HG02852 (cell line): ENCODE results near the gene UCHL1.
"Not testable (repeated sequence)": the region's sequence is repeated elsewhere in the genome, so short reads cannot be mapped to it uniquely, and the experiment has no call there.

Experiments
- ATAC-seq: cut with Tn5 transposase; IDR thresholded peaks from one replicate; pipeline ENCODE4 v1.9.1; 2021; ENCODE audit warnings: mild to moderate bottlenecking, moderate library complexity; ENCODE audit not compliant: unreplicated experiment

Gene UCHL1

DNA sequence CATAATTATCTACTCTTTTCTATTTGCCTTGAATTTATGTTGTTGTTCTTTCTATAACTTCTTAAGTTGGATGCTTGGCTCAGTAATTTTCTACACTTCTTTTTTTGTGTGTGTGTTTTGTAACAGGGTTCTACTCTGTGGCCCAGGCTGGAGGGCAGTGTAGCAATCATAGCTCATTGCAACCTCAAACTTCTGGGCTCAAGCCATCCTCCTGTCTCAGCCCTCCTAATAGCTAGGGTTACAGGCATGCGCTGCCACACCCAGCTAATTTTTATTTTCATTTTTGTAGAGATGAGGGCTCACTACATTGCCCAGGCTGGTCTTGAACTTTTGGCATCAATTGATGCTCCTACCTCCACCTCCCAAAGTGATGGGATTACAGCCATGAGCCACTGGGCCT is 20.7 kb upstream of the UCHL1 start:
- no peak for ATAC-seq

- ATAC-seq = no peak
These were observed 20.2 kb upstream of the UCHL1 start for GRCh38 chr4:41236508-41236907.

DNA sequence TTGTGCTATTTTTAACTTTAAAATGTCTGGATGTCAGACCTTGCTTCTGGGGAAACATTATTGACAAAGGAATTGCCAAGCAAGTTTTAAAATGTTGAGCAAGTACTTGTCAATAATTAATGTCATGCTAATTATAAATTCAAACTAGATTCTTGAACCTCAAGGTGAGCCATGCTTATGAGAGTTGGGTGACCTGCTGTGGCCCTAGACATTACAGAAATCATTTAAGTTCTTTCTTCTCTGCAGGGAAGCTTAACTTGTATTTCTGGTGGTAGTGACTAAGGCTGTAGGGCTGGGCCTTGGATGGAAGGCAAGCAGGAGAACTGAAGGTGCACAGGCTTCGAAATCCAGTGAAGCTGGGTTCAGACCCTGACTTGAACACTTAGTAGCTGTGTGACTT is 14.8 kb upstream of the UCHL1 start:
- ATAC-seq = no peak

- no peak for ATAC-seq
These were observed 10.7 kb upstream of the UCHL1 start for GRCh38 chr4:41245983-41246382.

GRCh38 chr4:41256131-41256739 is 493 bp upstream of the UCHL1 start:
- ATAC-seq = no peak

- ATAC-seq = peak; percentile 67
These were observed 651 bp downstream of the UCHL1 start for GRCh38 chr4:41257257-41257901.

DNA sequence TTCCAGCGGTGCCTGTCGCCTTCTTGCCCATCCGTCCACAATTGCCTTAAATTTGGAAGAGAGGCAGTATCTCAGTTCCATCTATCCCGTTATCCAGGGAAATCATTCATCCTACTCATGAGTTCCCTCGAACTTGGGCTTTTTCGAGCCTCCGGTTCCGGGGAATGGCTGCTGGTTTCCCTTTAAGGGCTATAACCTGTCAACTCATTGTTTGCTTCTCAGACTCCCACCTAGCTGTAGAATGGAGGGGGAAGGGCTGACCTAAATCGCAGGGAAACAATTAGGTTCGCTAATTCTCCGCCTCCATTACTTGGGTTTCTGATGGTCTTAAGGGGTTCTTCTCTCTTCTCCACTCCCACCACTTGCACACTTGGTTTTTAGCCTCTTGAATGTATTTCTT is 1.2 kb downstream of the UCHL1 start:
- no peak for ATAC-seq

DNA sequence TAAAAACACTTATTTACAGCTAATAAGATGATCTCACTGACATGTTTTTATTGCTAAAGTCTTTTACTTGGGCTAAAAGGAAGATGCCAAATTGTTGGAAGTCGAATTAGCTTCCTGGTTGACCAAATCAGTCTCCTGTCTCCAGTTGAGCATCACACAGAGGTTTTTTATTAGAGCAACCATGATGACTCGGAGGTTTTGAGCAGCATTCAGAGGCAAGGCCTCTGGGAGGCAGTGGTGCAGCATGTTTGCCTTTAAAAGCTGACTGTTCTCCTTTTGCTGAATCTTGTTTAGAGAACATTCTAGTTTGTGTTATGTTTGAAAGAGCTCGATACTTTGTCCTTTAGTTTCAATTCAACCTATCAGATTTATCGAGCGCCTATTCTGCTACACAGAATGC is 2.1 kb downstream of the UCHL1 start:
- ATAC-seq = no peak

GRCh38 chr4:41260116-41260733 is 3.5 kb downstream of the UCHL1 start:
- no peak for ATAC-seq

DNA sequence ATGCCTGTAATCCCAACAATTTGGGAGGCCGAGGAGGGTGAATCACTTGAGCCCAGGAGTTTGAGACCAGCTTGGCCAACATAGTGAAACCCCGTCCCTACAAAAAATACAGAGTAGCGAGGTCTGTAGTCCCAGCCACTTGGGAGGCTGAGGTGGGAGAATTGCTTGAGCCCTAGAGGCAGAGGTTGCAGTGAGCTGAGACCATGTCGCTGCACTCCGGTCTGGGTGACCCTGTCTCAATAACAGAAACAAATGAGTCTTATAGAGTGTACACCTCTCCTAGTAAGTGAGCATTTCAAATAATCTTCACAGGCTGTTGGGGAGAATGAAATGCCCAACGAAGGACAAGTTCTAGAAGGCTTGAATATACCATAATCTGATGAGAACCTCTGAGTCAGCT is 5.5 kb downstream of the UCHL1 start:
- ATAC-seq = no peak

DNA sequence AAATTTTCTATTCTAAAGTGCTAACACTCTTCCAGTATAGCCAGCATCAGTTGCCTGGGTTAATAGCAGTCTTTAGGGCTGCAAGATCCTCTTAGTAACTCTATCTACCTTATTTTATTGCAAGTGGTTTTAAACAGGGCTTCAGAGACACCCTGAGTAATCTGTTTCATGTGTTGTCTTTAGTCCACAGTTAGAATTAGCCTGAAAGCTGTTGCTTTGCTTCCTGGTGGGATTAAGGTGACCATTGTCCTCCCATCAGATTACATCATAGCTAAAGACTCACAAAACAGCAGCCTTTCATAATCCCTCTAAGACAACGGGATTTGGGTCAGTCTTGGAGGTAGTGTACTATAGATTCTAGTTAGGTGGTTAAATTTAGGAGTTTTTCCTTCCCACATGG is 7.5 kb downstream of the UCHL1 start:
- ATAC-seq = no peak

DNA sequence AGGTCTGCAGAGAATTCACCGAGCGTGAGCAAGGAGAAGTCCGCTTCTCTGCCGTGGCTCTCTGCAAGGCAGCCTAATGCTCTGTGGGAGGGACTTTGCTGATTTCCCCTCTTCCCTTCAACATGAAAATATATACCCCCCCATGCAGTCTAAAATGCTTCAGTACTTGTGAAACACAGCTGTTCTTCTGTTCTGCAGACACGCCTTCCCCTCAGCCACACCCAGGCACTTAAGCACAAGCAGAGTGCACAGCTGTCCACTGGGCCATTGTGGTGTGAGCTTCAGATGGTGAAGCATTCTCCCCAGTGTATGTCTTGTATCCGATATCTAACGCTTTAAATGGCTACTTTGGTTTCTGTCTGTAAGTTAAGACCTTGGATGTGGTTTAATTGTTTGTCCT is 11.3 kb downstream of the UCHL1 start:
- ATAC-seq = no peak

DNA sequence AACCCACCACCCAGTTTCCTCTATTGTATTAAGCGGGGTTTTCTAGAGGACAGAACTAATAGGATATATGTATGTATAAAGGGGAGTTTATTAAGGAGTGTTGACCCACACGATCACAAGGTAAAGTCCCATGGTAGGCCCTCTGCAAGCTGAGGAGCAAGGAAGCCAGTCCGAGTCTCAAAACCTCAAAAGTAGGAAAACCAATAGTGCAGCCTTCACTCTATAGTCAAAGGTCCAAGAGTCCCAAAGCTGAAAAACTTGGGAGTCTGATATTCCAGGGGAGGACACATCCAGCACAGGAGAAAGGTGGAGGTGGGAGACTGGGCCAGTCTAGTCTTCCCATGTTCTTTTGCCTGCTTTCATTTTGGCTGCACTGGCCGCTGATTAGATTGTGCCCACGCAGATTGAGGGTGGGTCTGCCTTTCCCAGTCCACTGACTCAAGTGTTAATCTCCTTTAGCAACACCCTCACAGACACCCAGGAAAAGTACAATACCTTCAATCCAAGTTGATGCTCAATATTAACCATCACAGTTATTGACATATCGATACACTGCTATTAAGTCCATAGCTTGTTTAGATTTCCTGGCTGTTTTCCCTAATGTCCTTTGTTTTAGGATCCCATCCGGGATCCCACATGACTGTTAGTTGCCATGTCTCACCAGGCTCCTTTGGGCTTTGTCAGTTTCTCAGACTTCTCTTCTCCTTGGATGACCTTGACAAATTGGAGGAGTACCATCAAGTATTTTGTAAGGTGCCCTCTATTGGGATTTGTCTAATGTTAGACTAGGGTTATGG is 12.2 kb downstream of the UCHL1 start:
- no peak for ATAC-seq

GRCh38 chr4:41269682-41270081 is 13.0 kb downstream of the UCHL1 start:
- no peak for ATAC-seq

DNA sequence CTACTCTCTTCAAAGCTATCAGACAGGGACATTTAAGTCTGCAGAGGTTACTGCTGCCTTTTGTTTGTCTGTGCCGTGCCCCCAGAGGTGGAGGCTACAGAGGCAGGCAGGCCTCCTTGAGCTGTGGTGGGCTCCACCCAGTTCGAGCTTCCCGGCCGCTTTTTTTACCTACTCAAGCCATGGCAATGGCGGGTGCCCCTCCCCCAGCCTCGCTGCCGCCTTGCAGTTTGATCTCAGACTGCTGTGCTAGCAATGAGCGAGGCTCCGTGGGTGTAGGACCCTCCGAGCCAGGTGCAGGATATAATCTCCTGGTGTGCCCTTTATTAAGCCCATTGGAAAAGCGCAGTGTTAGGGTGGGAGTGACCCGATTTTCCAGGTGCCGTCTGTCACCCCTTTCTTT is 19.2 kb downstream of the UCHL1 start:
- ATAC-seq = not testable (repeated sequence)

DNA sequence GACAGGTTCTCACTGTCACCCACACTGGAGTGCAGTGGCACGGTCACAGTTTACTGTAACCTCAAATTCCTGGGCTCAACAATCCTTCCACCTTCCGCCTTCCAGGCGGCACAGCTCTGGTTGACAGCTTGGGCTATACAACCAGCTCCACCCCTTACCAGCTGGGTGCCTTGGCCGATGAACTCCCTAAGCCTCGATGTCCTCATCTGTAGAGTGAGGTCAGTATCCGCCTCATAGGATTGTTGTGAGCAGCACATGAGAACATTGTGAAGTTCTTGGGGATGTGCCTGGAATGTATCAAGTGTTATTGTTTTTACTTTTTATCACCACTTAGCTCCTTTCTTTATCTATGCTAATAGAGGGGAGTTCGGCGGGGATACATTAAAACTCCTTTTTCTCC is 23.3 kb downstream of the UCHL1 start:
- no peak for ATAC-seq

DNA sequence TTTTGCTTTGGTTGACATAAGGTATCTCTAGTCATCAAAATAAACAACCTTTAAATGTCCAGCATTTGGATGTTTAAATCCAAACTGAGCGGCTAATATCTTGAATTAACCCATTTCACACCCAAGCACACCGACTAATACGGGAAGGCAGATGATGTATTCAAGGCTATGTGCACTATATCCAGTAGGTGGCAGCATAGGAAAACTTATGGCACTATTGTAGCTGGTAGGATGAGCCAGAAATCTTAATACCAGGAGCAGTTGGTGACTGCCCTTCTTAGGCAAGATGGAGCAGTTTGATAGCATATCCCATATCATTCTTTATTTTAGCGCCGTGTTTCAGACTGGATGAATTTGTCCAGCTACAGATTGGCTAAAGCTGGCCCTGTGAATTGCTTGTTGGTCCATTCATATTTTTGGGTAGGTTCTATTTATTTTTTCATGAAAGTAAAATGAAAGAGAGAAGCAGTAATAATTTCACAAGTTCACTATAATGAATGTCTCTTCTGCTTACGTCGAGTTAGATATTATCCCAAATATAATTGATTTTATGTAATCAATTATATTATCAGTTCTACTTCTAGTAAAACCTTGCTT is 24.4 kb downstream of the UCHL1 start:
- ATAC-seq = peak; percentile 94

DNA sequence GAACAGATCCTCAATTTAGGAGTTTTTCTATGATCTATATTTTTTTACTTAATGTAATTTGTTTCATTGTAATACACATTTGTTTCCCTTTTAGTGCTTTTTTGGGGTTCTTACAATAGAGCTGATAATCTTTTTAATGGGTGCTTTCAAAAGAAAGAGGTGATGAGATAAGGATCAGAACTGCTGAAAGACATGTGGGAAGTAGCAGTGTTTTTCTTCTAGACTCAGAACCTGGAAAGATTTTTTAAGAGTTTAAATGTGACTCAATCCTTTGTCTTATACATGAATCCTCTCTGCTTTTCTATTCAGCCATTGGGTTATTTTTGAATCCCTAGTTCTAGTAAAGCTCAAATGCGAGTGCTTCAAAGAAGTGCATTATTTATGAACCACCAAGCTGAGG is 25.6 kb downstream of the UCHL1 start:
- ATAC-seq = no peak

DNA sequence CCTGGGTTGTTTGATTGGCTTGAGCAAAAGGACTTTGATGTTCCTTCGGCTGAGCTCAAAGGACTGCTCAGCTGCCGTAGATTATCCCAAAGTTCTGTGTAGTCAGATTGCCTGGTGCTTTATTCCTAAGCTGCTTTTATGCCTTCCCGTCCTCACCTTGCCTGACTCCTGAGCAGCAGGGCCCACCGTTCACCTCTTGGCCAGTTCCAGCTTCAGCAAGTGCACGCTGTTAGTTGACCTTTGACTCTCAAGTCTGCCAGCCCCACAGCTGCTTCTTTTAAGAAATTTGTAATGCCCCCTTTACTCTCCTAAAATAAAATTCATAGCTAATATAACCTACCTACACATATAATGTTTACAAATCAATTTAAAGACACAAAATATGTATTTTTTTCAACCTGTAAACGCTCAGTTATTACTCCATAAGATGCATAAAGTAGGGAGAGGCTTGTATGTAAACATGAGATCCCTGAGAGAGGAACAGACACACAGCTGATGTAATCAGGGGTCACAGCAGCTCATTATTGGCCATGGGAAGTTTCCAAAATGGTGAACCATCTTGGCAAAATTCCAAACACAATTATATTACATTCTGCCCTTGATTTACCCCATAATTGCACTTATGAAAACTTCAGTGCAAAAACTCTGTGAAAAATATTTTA is 28.6 kb downstream of the UCHL1 start:
- no peak for ATAC-seq

- ATAC-seq = no peak
These were observed 29.1 kb downstream of the UCHL1 start for GRCh38 chr4:41285864-41286235.

- ATAC-seq = no peak
These were observed 30.3 kb downstream of the UCHL1 start for GRCh38 chr4:41287005-41287404.
